GM21529 (cell line): ENCODE measurements around the gene PEAR1.
"Not testable (repeated sequence)": the region's sequence is repeated elsewhere in the genome, so short reads cannot be mapped to it uniquely, and the experiment has no call there.

Experiments
- ATAC-seq: cut with Tn5 transposase; IDR thresholded peaks from one replicate; pipeline ENCODE4 v1.9.1; 2021; ENCODE audit not compliant: unreplicated experiment

The PEAR1 gene

DNA sequence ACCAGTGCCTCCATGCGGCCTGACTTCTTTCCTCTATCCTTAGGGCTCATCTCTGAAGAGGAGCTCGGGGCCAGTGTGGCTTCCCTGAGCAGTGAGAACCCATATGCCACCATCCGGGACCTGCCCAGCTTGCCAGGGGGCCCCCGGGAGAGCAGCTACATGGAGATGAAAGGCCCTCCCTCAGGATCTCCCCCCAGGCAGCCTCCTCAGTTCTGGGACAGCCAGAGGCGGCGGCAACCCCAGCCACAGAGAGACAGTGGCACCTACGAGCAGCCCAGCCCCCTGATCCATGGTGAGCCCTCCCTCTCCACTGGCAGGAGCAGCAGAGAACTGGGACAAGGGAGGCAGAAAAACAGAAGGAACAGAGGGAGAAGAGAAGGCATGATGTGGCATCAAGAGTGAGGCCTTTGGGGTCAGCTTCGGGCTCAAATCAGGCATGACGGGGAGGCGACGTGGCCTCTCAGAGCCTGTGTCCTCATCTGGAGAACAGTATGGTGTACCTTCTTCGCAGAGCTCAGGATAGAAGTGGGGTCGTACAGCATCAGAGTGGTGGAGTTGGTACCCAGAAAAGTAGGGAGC, 20.4 kb downstream of the PEAR1 start:
- no peak for ATAC-seq

- ATAC-seq, result no peak
Measured at GRCh38 chr1:156914440-156914856, 20.9 kb downstream of the PEAR1 start.

GRCh38 chr1:156920233-156921052, 26.9 kb downstream of the PEAR1 start, which contains the start of gene LRRC71:
TSS of gene LRRC71 (plus strand) at chr1:156920632. CDS start at chr1:156920804, 172 bp downstream.
- ATAC-seq, result no peak

GRCh38 chr1:156921053-156921529, 27.6 kb downstream of the PEAR1 start:
- ATAC-seq, result no peak

DNA sequence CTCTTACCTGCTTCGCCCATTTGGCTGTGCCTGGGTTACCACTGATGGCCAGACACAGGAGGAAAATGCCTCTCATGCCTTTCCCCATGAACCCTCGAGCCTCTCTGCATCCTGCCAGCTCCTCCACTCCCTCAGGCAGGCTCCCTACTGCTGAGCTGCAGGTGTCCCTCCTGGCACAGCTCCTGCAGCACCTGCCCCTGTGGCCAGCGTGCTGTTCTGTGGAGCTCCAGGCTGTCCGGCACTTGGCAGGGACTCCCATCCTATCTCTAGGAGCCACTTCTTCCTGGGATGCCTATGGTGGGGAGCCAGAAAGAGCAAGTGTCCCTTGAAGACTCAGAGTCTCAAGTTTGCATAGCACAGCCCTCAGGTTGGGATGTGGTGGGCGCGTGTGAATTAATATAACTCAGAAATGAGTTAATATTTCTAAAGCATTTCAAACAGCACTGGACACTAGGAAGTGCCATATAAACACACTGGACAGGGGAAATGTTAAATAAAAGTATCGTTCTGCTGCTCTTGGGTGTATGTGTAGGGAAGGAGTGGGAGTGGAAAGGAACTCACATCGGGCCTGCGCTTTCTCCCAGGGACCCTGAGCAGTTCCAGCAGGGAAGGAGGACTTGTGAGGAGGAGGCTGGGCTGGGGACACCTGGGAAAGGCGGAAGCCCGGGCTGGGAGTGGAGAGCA, 29.6 kb downstream of the PEAR1 start:
- ATAC-seq, result no peak

DNA sequence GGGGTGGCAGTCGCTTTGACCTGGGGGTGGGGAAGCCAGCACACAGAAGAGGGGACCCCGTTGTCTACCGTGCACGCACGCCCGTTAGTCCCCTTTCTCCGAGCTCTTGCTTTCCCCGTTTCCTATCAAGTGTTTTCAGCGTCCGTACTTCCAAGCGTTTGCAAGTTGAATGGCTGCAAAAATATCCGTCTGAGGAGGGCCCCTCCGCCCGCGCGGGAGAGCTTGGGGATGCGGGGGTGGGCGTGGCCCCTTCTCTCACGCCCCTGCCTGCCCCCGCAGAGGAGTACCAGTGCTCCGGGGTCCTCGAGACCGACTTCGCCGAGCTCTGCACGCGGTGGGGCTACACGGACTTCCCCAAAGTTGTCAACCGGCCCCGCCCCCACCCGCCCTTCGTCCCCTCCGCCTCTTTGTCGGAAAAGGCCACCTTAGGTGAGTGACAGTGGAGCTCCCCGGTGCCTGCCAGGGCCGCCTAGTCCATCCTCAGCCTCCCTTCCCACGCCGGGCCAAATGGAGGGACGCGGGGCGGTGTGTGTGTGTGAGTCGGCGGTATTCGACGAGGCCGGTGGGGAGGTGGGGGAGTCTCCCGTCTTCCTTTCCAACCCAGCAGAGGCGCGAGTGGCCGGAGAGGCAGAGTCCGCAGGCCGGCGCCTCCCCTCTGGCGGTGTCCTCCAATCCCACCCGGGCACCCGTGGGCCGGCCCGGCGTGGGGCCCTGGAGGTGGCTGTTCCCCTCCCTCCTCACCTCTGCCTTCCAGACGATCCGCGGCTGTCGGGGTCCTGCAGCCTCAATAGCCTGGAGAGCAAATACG, 30.4 kb downstream of the PEAR1 start:
- ATAC-seq, result no peak

DNA sequence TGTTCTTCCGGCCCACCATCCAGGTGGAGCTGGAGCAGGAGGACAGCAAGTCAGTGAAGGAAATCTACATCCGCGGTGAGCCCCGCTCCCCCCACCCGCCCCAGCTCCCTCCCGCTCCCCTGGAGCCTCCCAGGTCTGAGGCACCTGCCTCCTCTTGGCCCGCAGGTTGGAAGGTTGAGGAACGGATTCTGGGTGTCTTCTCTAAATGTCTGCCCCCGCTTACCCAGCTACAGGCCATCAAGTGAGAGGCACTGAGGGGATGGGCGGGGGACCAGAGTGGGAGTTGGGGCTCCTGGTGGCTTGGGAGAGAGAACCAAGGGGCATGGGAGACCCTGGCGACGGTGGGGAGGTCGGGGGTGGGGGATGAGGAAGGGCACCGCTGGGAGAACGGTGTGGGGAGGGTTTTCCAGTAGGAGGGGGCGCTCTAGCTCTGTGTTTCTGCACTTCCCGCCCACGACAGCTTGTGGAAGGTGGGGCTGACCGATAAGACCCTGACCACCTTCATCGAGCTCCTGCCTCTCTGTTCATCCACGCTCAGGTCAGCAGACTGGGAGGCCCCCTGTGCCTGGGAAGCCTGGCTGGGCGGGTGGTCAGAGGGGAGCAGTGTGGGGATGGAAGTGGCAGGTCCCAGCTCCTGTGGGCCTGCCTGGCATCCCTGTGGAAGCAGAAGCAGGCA, 31.1 kb downstream of the PEAR1 start:
- no peak for ATAC-seq

DNA sequence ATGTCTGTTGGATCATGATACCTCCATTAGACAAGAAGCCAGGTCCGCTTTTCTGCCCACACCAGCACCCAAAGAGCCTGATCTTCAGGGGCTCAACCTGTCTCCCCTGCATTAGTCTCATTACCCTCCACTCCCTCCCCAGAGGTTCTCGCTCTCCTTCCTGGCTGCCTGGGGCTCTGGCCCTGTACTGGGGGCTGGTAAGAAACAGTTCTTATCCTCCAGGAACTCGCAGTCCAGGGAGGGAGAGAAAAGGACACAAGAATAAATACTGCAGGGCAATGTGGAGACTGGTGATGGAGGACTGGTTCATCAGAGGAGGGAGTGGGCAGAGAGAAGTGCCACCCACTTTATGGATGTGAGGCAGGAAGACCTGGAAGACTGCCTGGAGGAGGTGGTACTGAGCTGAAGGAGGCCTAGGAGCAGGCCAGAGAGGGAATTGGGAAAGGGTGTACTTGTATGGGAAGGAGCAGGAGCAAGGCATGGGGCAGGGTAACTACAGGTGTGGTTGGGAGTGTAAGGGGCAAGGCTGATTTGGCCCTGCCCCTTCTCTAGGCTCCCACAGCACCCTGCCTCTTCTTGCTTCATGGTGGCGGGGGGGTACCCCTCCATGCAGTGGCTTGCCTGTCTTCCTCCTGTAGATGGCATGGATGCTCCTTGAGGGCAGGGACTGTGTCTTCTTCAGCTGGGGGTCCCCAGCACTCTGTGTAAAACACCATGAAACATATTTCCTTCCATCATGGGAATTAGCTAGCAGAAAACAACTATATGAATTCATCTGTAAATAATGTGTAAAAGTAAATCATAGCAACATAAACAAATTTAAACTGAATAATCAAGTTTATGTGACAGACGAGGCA, 31.9 kb downstream of the PEAR1 start:
- no peak for ATAC-seq

- no peak for ATAC-seq
Measured at GRCh38 chr1:156926175-156926574, 32.7 kb downstream of the PEAR1 start.

DNA sequence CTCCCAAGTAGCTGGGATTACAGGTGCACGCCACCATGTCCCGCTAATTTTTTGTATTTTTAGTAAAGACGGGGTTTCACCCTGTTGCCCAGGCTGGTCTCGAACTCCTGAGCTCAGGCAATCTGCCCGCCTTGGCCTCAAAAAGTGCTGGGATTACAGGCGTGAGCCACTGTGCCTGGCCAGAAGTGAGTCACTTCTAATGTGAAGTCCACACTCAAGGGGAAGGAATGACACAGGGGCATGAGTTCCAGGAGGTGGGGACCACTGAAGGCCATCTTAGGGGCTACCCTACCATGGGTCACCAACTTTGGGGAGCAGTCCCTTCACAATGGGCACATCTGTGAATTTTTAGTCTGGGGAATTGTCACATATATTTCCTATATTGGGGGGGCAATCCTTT, 33.2 kb downstream of the PEAR1 start:
- not testable (repeated sequence) for ATAC-seq

DNA sequence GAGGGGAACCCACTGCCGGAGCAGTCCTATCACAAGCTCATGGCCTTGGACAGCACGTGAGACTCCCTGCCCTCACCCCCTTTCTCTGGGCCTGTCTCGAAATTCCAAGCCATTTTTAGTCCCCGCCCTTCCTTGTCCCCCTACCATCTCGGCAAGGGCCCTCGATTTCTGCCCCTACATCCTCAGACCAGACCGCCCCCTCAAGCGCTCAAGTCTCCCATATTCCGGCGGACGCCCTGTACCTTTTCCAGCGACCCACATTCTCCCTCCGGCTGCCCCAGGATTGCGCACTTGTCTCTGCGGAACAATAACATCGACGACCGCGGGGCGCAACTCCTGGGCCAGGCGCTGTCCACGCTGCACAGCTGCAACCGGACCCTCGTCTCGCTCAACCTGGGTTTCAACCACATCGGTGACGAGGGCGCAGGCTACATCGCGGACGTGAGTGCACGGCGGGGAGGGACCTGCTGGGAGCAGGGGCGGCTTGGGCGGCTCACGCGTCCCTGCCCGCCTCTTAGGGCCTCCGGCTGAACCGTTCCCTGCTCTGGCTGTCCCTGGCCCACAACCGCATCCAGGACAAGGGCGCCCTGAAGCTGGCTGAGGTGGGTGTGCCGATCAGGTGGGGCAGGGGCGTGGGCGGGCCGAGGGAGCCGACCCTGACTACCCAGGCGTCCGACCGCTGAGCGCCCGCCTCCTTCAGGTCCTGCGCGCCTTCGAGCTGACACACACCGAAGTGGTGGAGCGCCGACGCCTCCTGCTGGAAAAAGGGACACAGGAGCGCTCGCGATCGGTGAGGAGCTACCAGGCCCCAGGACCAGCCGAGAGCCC, 33.9 kb downstream of the PEAR1 start:
- ATAC-seq, result no peak

DNA sequence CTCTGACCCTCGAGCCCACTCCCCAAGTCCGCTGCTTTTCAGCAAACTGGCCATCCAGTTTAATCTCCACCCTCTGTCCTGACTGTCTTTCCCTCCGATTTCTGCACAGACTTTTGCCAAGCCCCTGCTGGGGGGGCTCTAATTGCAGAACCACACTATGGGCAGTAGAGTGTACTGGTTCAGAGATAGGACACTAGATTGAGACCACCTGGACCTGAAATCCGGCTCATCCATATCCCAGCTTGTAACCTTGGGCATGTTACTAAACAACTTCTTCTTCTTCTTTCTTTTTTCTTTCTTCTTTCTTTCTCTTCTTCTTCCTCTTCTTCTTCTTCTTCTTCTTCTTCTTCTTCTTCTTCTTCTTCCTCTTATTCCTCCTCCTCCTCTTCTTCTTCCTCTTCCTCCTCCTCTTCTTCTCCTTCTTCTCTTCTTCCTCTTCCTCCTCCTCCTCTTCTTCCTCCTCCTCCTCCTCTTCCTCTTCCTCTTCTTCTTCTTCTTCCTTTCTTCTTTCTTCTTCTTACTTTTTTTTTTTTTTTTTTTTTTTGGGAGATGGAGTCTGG, 34.6 kb downstream of the PEAR1 start:
- no peak for ATAC-seq

- ATAC-seq, result no peak
Measured at GRCh38 chr1:156929596-156930238, 36.2 kb downstream of the PEAR1 start.

- ATAC-seq, result no peak
Measured at GRCh38 chr1:156930483-156930882, 37.0 kb downstream of the PEAR1 start.

- ATAC-seq, result no peak
Measured at GRCh38 chr1:156931211-156931952, 37.9 kb downstream of the PEAR1 start.

DNA sequence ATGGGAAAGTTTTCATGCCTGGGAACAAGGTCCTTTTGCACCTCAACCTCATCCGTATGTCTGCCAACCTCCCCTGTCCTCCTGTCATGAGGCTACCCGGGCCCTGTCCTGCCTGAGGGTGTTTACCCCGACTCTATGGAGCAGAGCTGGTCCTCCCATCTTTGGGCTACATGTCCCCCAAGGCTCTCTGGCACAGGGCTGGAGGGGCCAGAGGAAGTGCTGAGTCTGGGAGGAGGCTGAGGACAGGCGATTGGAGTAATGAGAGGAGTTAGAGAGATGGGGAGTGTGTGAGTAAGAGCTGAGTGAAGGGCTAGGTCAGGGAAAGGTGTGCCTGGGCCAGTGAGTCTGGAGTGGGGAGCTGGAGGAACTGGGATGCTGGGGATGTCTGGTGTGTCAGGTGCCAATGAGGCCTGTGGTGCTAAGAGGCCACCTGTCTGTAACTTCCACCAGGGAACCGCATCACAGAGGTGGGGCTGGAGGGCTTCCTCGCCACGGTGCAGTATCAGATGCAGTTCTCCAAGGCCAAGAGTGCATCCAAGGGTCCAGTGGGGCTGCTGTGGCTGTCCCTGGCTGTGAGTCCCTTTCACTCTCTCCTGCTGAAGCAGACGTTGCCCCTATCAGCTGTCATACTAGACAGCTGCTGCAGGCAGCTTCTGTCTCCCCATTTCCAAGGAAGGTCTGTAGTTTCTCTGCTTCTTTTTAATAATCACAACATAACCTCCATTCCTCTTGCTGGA, 38.6 kb downstream of the PEAR1 start:
- no peak for ATAC-seq
